Right lobe of liver (tissue), 6 donors: ENCODE measurements around the gene PHLDB2. TPM values are rescaled to one million over a fixed set of nuclear protein-coding genes. Genes with fewer than 3 reads are reported as not detected.

Experiments
- ATAC-seq, 4 donors: fragments of 200-7000 bp; cut with Tn5 transposase; one replicate each; pipeline ENCODE4 v1.9.1; 2020; ENCODE audit warnings: mild to moderate bottlenecking in 4 of 4, moderate library complexity in 4 of 4
- DNase-seq, 3 donors: peaks; one replicate each; pipeline ENCODE4 v3.0.0-alpha.2; 2020
- H3K27ac ChIP-seq, 3 donors: fragments of 200-600 bp; one replicate each; pipeline ENCODE4 v1.8.0; 2022
- H3K27me3 ChIP-seq, 2 donors: fragments of 200-600 bp; one replicate each; pipeline ENCODE4 v1.8.0; 2022
- H3K36me3 ChIP-seq, 4 donors: fragments of 200-600 bp; sonication (generic) in 1 of 4; one replicate each; pipeline versions ENCODE4 v1.5.1 to v1.8.0; 2017 to 2022; ENCODE audit warnings: control low read depth in 1 of 4
- H3K4me1 ChIP-seq, 4 donors: fragments of 200-600 bp; sonication (generic) in 1 of 4; one replicate each; pipeline versions ENCODE4 v1.5.1 to v1.8.0; 2017 to 2022; ENCODE audit warnings: control low read depth in 1 of 4
- H3K4me3 ChIP-seq, 3 donors: fragments of 200-600 bp; one replicate each; pipeline ENCODE4 v1.8.0; 2022
- H3K9me3 ChIP-seq, 4 donors: fragments of 200-600 bp; sonication (generic) in 1 of 4; one replicate each; pipeline versions ENCODE4 v1.5.1 to v1.8.0; 2017 to 2022; ENCODE audit warnings: control low read depth in 1 of 4
- CTCF ChIP-seq, 4 donors: fragments of 200-600 bp in 3 of 4; fragments of 450-650 bp in 1 of 4; IDR thresholded peaks; one replicate each; pipeline versions ENCODE4 v1.5.1 to v1.8.0; 2016 to 2022; ENCODE audit warnings: antibody characterized with exemption in 4 of 4, mild to moderate bottlenecking in 2 of 4
- POLR2A ChIP-seq: fragments of 450-650 bp; IDR thresholded peaks from one replicate; pipeline ENCODE4 v1.6.1; 2017; ENCODE audit warnings: antibody characterized with exemption, mild to moderate bottlenecking
- WGBS: methylation state at CpG from one replicate; pipeline ENCODE4 v1.1.6; 2018; ENCODE audit warnings: low coverage, low lambda C conversion rate; ENCODE audit not compliant: insufficient coverage; ENCODE audit errors: missing lambda C conversion rate; 5-methylcytosine and 5-hydroxymethylcytosine counted together
- intact Hi-C, 2 donors: fragments of 100-400 bp; cut with DNase I; formaldehyde crosslinking; loops; one replicate each; pipeline versions ENCODE4 v1.11.2 to v1.14.1; 2022
- total RNA-seq, 6 experiments: library from RNA; depleted of rRNA in 2 of 6; stranded (reverse); fragments of >200 nt in 2 of 6; fragmentation: NEBNext Ultra II Directional in 3 of 6; extraction: Animal tissue kit (Norgen Biotek cat#: 25700) in 3 of 6; gene quantifications; one replicate each; pipeline versions ENCODE4 v1.1.0 to v1.2.4, GENCODE V29; 2016 to 2023
- donor health status: DM: no; HTN: yes; CAD: no.
- donor health status: DM: no; HTN: no; CAD: no.
- donor health status: DM: no; HTN: no; CAD: no.
- donor health status: DM: no; HTN: yes; CAD: no.
- donor health status: DM: no; HTN: yes; CAD: no.

The PHLDB2 gene
- total RNA-seq, 6 experiments from 2014 or later, result 21.9 to 40.6 (median 31.2) TPM

- TF ChIP-seq CTCF (IDR thresholded peaks at IDR 0.05), result no peak
- no peak for TF ChIP-seq POLR2A
- Histone ChIP-seq H3K9me3 (no peaks in the 10 kb centered on the region), H3K4me1 (peaks cover 0 to 20% (median 3%) of the 10 kb centered on the region in 4 donors), H3K27me3 (no peaks in the 10 kb centered on the region), H3K36me3 (no peaks in the 10 kb centered on the region), H3K27ac (no peak overlapping the region), H3K4me3 (no peak overlapping the region)
- no peak for DNase-seq
- WGBS, result 64% methylated on average over 6 of the region's 6 CpGs
- intact Hi-C loops, result no loop called here
- ATAC-seq, result no peak
These were observed 1.6 kb upstream of the PHLDB2 start for GRCh38 chr3:111857474-111857873.

DNA sequence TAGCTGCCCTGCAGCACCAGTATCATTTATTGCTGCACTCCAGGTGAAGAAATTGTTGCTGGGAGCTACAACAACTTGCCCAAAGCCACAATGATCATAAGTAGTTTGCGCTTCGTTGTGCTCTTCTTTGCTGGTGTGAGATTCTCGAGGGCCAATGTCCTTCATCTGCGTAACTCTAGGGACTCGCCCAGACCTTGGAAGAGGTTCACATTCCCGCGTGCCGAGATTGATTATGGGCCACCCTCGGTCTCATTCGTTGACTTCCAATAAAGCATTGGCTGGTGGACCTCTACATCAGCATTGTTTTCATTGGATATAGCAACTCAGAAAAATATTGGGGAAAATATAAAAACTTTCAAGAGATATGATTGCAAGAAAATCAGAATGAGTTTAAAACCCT, 423 bp upstream of the PHLDB2 start:
- no peak for TF ChIP-seq CTCF (IDR thresholded peaks at IDR 0.05)
- no peak for TF ChIP-seq POLR2A
- no peaks in the 10 kb centered on the region for H3K9me3 ChIP-seq
- intact Hi-C loops, result no loop called here
- no peak for DNase-seq
- H3K4me3 ChIP-seq, result peak overlapping the region; percentile 54 to 73 (median 62)
- peaks cover 0 to 27% (median 7%) of the 10 kb centered on the region in 4 donors for H3K4me1 ChIP-seq
- no peaks in the 10 kb centered on the region for H3K27me3 ChIP-seq
- ATAC-seq, result no peak
- 11% methylated on average over 8 of the region's 10 CpGs for WGBS
- peak overlapping the region in 2 of 3 donors; percentile 70 to 79 for H3K27ac ChIP-seq
- H3K36me3 ChIP-seq, result no peaks in the 10 kb centered on the region

GRCh38 chr3:111859974-111860859, 1.2 kb downstream of the PHLDB2 start:
- Histone ChIP-seq H3K27me3 (no peaks in the 10 kb centered on the region), H3K27ac (peak overlapping the region; percentile 70 to 91 (median 79)), H3K9me3 (no peaks in the 10 kb centered on the region), H3K36me3 (no peaks in the 10 kb centered on the region), H3K4me1 (peaks cover 0 to 43% (median 13%) of the 10 kb centered on the region in 4 donors), H3K4me3 (peak overlapping the region; percentile 54 to 73 (median 62))
- WGBS, result 0% methylated on average over 23 of the region's 35 CpGs
- intact Hi-C loops, result no loop called here
- TF ChIP-seq CTCF (IDR thresholded peaks at IDR 0.05) (peak; percentile 34 to 50 (median 38)), POLR2A (peak; percentile 77)
- DNase-seq, result peak; percentile 64 to 68 (median 64)
- peak; percentile 59 to 74 (median 68) for ATAC-seq

DNA sequence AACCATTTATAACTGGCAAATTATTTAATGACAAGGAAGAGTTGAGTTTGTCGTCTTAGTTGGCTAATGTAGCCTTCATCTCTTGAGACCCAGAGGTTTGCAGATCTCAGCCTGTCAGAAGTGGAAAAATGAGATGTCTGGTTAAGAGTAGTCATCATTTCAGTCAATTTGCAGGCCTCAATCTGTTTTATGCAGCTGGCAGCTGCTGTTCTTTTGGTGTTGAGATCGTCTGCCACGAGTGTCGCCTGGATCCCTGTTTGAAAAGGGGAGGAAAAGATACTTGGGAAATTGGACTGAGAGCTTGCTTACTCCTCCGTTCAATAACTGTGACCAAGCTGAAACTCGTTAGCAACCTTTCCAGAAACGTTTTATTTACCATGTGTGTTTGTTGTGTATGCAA, 2.3 kb downstream of the PHLDB2 start:
- WGBS, result 31% methylated on average over 7 of the region's 7 CpGs
- H3K4me3 ChIP-seq, result peak overlapping the region in 1 of 3 donors; percentile 73
- peak overlapping the region; percentile 70 to 91 (median 79) for H3K27ac ChIP-seq
- TF ChIP-seq CTCF (IDR thresholded peaks at IDR 0.05) (no peak), POLR2A (no peak)
- H3K27me3 ChIP-seq, result no peaks in the 10 kb centered on the region
- no peaks in the 10 kb centered on the region for H3K36me3 ChIP-seq
- H3K4me1 ChIP-seq, result peaks cover 0 to 48% (median 13%) of the 10 kb centered on the region in 4 donors
- H3K9me3 ChIP-seq, result no peaks in the 10 kb centered on the region
- no peak for ATAC-seq
- DNase-seq, result no peak
- intact Hi-C loops, result no loop called here
